ENCODE measurements around the gene PKD2. TPM values are rescaled to one million over a fixed set of nuclear protein-coding genes. Genes with fewer than 3 reads are reported as not detected.

PKD2 gene
- 100 to 1,000 TPM in 2 of 4 donors, 10 to 100 TPM in 2; 67.6 to 123 (median 101) TPM for total RNA-seq
- polyA plus RNA-seq = 1 to 10 TPM; 1.4 to 7.3 (median 4.2) TPM

DNA sequence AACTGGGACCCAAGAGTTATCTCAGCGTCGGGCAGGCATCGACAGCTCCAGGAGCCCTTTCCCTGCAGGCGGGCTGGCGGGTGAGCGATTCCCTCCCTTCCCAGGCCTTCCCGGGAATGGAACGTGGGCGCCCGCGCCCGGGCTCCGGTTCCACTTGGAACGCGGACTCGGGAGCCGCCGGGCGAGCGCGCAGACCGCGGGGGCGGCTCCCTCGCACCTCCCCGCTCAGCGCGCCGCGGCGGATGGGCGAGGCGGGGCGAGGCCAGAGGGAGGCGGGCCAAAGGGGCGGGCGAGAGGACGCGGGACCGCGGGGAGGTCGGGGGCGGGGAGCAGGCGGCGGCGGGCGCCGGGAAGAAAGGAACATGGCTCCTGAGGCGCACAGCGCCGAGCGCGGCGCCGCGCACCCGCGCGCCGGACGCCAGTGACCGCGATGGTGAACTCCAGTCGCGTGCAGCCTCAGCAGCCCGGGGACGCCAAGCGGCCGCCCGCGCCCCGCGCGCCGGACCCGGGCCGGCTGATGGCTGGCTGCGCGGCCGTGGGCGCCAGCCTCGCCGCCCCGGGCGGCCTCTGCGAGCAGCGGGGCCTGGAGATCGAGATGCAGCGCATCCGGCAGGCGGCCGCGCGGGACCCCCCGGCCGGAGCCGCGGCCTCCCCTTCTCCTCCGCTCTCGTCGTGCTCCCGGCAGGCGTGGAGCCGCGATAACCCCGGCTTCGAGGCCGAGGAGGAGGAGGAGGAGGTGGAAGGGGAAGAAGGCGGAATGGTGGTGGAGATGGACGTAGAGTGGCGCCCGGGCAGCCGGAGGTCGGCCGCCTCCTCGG is at the start of gene PKD2:
Gene PKD2, plus strand, starts transcription at position 332 of the 818 bp plus-strand sequence. Its CDS starts 99 bp downstream, at position 431.
- WGBS, 2 donors = 0 to 1% methylated on average over 116 of the region's 116 CpGs
- no peaks in the 10 kb centered on the region for H3K9me3 ChIP-seq
- H3K4me3 ChIP-seq = peak within 1 kb of the TSS; percentile 80 to 97 (median 92)
- peak; percentile 94 for DNase-seq
- TF ChIP-seq, protein P1, sequence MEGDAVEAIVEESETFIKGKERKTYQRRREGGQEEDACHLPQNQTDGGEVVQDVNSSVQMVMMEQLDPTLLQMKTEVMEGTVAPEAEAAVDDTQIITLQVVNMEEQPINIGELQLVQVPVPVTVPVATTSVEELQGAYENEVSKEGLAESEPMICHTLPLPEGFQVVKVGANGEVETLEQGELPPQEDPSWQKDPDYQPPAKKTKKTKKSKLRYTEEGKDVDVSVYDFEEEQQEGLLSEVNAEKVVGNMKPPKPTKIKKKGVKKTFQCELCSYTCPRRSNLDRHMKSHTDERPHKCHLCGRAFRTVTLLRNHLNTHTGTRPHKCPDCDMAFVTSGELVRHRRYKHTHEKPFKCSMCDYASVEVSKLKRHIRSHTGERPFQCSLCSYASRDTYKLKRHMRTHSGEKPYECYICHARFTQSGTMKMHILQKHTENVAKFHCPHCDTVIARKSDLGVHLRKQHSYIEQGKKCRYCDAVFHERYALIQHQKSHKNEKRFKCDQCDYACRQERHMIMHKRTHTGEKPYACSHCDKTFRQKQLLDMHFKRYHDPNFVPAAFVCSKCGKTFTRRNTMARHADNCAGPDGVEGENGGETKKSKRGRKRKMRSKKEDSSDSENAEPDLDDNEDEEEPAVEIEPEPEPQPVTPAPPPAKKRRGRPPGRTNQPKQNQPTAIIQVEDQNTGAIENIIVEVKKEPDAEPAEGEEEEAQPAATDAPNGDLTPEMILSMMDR (IDR thresholded peaks at IDR 0.05) = no peak
- TF ChIP-seq POLR2AphosphoS5 (IDR thresholded peaks at IDR 0.05) = peak; percentile 67 to 91 (median 84)
- TF ChIP-seq POLR2A (IDR thresholded peaks at IDR 0.05) = no peak
- intact Hi-C loops (cut with DNase I) = loop anchor here (5.0 kb wide), 1 partner anchor 585 kb away; the partner anchor contains the start of gene HERC3
- H3K4me1 ChIP-seq = peaks cover 0 to 65% (median 57%) of the 10 kb centered on the region in 4 donors
- no peaks in the 10 kb centered on the region for H3K36me3 ChIP-seq
- H3K27me3 ChIP-seq = no peaks in the 10 kb centered on the region
- H3K27ac ChIP-seq = peak within 1 kb of the TSS; percentile 90 to 97 (median 94)

DNA sequence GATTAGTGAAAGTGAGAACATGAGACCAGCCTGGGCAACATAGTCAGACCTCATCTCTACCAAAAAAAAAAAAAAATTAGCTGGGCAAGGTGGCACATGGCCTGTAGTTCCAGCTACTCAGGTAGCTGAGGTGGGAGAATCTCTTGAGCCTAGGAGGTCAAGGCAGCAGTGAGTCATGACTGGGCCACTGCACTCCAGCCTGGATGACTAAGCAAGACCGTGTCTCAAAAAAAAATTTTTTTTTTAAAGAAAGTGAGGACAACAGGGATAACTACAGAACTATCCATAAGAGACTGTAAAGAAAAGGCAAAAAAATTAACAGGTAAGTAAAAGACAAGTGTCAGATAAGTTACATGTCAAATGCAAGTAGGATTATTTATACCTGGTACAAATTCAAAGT is 45.4 kb upstream of the PKD2 start:
- DNase-seq = no peak
- Histone ChIP-seq H3K27me3 (no peaks in the 10 kb centered on the region), H3K4me1 (no peaks in the 10 kb centered on the region), H3K27ac (no peak overlapping the region), H3K36me3 (no peaks in the 10 kb centered on the region), H3K4me3 (no peak overlapping the region), H3K9me3 (no peaks in the 10 kb centered on the region)
- TF ChIP-seq EP300 (IDR thresholded peaks at IDR 0.05) = no peak
- TF ChIP-seq POLR2A (IDR thresholded peaks at IDR 0.05) = no peak
- 67 to 76% methylated on average over 1 of the region's 1 CpG for WGBS, 2 donors
- intact Hi-C loops (cut with DNase I) = no loop called here

DNA sequence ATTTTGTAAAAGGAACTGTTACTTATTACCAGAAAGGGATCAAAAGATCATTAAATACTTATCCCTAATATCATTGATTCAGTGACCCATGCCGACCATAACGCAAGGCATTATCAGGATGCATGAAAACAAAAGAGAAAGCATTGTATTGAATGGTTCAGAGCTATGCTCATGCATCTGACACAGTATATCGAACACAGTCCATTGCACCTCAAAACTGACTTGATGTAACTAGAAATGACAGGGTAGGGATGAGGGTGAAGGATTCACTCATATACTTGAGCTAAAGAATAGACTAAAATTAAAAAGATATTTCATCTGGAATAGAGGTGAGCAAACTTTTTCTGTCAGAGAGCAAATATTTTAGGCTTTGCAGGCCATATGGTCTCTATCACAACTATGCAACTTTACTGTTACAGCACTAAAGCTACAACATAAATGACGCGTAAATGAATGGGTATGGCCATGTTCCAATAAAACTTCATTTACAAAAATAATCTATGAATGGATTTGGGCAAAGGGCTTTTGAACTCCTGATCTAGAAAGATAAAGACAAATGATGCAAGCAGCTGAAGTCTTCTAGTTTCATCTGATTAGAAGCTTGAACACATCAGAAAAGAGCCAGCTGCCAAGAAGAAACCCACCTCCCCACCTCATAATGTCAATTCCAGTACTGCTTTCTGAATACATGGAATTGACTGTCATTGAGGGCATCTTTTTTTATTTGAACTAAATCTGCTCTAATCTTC is 44.9 kb upstream of the PKD2 start:
- TF ChIP-seq POLR2AphosphoS5 (IDR thresholded peaks at IDR 0.05) = no peak
- TF ChIP-seq, protein P1 (IDR thresholded peaks at IDR 0.05) = no peak
- TF ChIP-seq EP300 (IDR thresholded peaks at IDR 0.05) = no peak
- TF ChIP-seq POLR2A (IDR thresholded peaks at IDR 0.05) = no peak
- no peak overlapping the region for H3K27ac ChIP-seq
- no peaks in the 10 kb centered on the region for H3K36me3 ChIP-seq
- no peak overlapping the region for H3K4me3 ChIP-seq
- H3K9me3 ChIP-seq = no peaks in the 10 kb centered on the region
- no peak for DNase-seq
- H3K27me3 ChIP-seq = no peaks in the 10 kb centered on the region
- 79 to 82% methylated on average over 5 of the region's 5 CpGs for WGBS, 2 donors
- intact Hi-C loops (cut with DNase I) = no loop called here
- H3K4me1 ChIP-seq = no peaks in the 10 kb centered on the region

DNA sequence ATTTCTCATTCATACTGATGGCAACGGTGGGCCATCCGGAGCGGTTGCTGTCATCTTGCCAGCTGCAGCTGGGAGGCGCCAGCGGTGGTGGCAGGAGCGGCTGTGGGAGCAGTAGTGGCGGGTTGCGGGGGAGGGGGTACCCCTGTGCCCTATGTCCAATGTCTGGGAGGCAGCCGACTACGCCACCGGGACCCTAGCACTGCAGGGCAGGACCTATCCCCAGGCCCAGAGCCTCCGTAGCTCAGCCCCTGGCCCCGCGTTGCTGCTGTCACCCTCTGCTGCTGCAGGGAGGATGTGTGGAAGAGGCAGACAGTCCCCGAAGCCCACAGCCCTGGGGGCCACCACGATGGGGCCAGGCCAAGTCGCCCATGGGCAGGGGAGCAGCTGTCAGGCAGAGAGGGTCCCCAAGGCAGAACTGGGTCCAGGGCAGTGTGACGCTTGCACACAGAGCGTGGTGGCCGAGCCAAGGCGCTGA is 41.9 kb upstream of the PKD2 start:
- intact Hi-C loops (cut with DNase I) = no loop called here
- no peak overlapping the region for H3K4me3 ChIP-seq
- DNase-seq = no peak
- no peaks in the 10 kb centered on the region for H3K9me3 ChIP-seq
- no peaks in the 10 kb centered on the region for H3K36me3 ChIP-seq
- H3K27ac ChIP-seq = no peak overlapping the region
- no peak for TF ChIP-seq EP300 (IDR thresholded peaks at IDR 0.05)
- no peak for TF ChIP-seq POLR2A (IDR thresholded peaks at IDR 0.05)
- no peak for TF ChIP-seq POLR2AphosphoS5 (IDR thresholded peaks at IDR 0.05)
- TF ChIP-seq, protein P1 (IDR thresholded peaks at IDR 0.05) = no peak
- no peaks in the 10 kb centered on the region for H3K4me1 ChIP-seq
- no peaks in the 10 kb centered on the region for H3K27me3 ChIP-seq
- 91 to 93% methylated on average over 21 of the region's 21 CpGs for WGBS, 2 donors

DNA sequence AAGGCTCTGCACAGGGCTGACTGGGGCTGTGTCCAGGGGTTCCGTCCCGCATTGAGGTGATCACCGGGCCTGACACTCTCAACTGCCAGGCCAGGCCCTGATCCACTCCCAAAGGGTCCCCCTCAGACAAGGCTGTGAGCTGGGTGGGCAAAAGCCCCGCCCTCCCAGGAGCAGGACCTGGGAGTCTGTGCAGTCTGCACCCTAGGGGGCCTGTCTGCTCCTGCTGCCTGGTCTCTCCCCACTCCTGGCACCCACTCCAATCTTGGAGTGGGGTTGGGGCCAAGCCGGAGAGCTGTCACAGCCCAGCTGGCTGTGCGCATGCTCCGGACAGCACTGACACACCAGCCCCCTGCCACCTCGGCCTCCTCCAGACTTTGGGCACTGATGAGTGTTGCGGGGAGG is 41.3 kb upstream of the PKD2 start:
- intact Hi-C loops (cut with DNase I) = no loop called here
- no peaks in the 10 kb centered on the region for H3K27me3 ChIP-seq
- 93 to 94% methylated on average over 9 of the region's 9 CpGs for WGBS, 2 donors
- no peaks in the 10 kb centered on the region for H3K36me3 ChIP-seq
- H3K27ac ChIP-seq = no peak overlapping the region
- no peak overlapping the region for H3K4me3 ChIP-seq
- no peaks in the 10 kb centered on the region for H3K4me1 ChIP-seq
- no peaks in the 10 kb centered on the region for H3K9me3 ChIP-seq
- DNase-seq = no peak
- TF ChIP-seq POLR2AphosphoS5 (IDR thresholded peaks at IDR 0.05) = no peak
- no peak for TF ChIP-seq POLR2A (IDR thresholded peaks at IDR 0.05)
- TF ChIP-seq EP300 (IDR thresholded peaks at IDR 0.05) = no peak
- TF ChIP-seq, protein P1 (IDR thresholded peaks at IDR 0.05) = no peak

Measured in sigmoid colon (tissue), 7 donors.